CD4-positive, alpha-beta T cell (primary cell): ENCODE results near the gene GPS2. TPM values are rescaled to one million over a fixed set of nuclear protein-coding genes. Genes with fewer than 3 reads are reported as not detected.

ENCODE experiments used
- ATAC-seq: fragments of 200-7000 bp; cut with Tn5 transposase; one replicate; pipeline ENCODE4 v1.10.0; 2022; ENCODE audit warnings: mild to moderate bottlenecking; ENCODE audit not compliant: poor library complexity
- CTCF ChIA-PET: fragments of 350-600 bp; sonication (Branson Sonifier 250); formaldehyde crosslinking; loops from one replicate; lab custom pipeline; 2021; ENCODE audit warnings: antibody characterized with exemption, inconsistent platforms; lab: Charles Lee
- POLR2A ChIA-PET: fragments of 350-600 bp; sonication (Branson Sonifier 250); formaldehyde crosslinking; loops from one replicate; lab custom pipeline; 2021; ENCODE audit warnings: antibody characterized with exemption, inconsistent platforms; lab: Charles Lee
- DNase-seq, 14 experiments: peaks; one replicate each; pipeline ENCODE4 v3.0.0-alpha.2; 2013 to 2020; ENCODE audit warnings: mixed read lengths in 2 of 14
- H3K27ac ChIP-seq, 2 donors: one replicate each; pipeline versions ENCODE4 v1.5.1 to v1.7.0; 2013; ENCODE audit warnings: low read length in 2 of 2, low read depth in 1 of 2, mild to moderate bottlenecking in 1 of 2
- H3K27me3 ChIP-seq, 2 experiments: 1 replicate in 1 of 2; 2 replicates in 1 of 2; pipeline versions ENCODE4 v1.6.1 to v1.7.0; 2013; ENCODE audit warnings: low read length in 2 of 2, control low read depth in 1 of 2, mild to moderate bottlenecking in 1 of 2, moderate library complexity in 1 of 2; ENCODE audit not compliant: insufficient read depth in 2 of 2, control insufficient read depth in 1 of 2
- H3K36me3 ChIP-seq: one replicate; pipeline ENCODE4 v1.6.1; 2013; ENCODE audit warnings: low read length, control low read depth; ENCODE audit not compliant: insufficient read depth
- H3K4me1 ChIP-seq: one replicate; pipeline ENCODE4 v1.6.1; 2013; ENCODE audit warnings: low read length, control low read depth; ENCODE audit not compliant: insufficient read depth
- H3K4me3 ChIP-seq: one replicate; pipeline ENCODE4 v1.5.1; 2013; ENCODE audit warnings: mild to moderate bottlenecking, low read length, moderate library complexity
- H3K9me3 ChIP-seq, 2 experiments: 1 replicate in 1 of 2; 2 replicates in 1 of 2; pipeline versions ENCODE4 v1.6.1 to v1.7.0; 2013; ENCODE audit warnings: low read length in 2 of 2, mild to moderate bottlenecking in 2 of 2, control low read depth in 1 of 2, moderate library complexity in 1 of 2; ENCODE audit not compliant: control insufficient read depth in 1 of 2, insufficient read depth in 1 of 2
- H3K27ac Mint-ChIP-seq: one replicate; pipeline ENCODE4 v1.8.0; 2020; ENCODE audit warnings: mixed read lengths
- H3K27me3 Mint-ChIP-seq: one replicate; pipeline ENCODE4 v1.8.0; 2021; ENCODE audit warnings: mixed read lengths
- H3K36me3 Mint-ChIP-seq: one replicate; pipeline ENCODE4 v1.8.0; 2021; ENCODE audit warnings: low read depth, mixed read lengths
- H3K4me1 Mint-ChIP-seq: one replicate; pipeline ENCODE4 v1.8.0; 2021; ENCODE audit warnings: low read depth, mixed read lengths
- H3K4me3 Mint-ChIP-seq: one replicate; pipeline ENCODE4 v1.8.0; 2020; ENCODE audit warnings: mild to moderate bottlenecking, mixed read lengths
- H3K9me3 Mint-ChIP-seq: one replicate; pipeline ENCODE4 v1.8.0; 2020; ENCODE audit warnings: mixed read lengths
- intact Hi-C, 2 experiments: fragments of 100-400 bp; cut with DNase I in 1 of 2; cut with micrococcal nuclease in 1 of 2; formaldehyde crosslinking; loops; one replicate each; pipeline versions ENCODE4 v1.15.1 to v1.9.0; 2023 to 2025; cut with DNase I, micrococcal nuclease
- total RNA-seq, 174 experiments: library from RNA in 2 of 174; stranded (reverse) in 2 of 174; gene quantifications; one replicate each; pipeline ENCODE4 v1.2.3 and lab custom pipeline; 2021 to 2026
- TF ChIP-seq, protein P1 (sequence below): fragments of 200-600 bp; IDR thresholded peaks from one replicate; pipeline ENCODE4 v1.8.0; 2022; ENCODE audit warnings: antibody characterized with exemption, mild to moderate bottlenecking

GPS2 gene
- total RNA-seq, 2 experiments from 2014 or later = 122 to 140 TPM

DNA sequence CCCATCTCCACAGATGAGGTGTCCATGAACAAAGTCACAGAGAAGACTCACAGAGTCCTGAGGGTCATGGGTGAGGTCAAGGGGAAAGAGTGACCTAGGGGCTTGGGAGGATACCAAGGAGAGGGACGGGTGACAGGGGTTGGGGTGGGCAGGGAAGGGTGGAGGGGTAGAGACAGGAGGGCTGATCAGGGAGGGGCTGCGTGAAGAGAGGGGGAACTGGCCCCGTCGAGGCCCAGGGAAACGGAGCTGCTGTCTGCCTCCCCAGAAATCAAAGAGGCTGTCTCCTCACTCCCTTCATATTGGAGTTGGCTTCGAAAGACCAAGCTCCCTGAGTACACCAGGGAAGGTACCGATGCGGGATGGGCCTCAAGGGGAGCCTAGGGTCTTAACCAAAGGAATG lies 40.4 kb upstream of the GPS2 start:
- Histone ChIP-seq H3K27me3 (no peaks in the 10 kb centered on the region), H3K27ac (no peak overlapping the region), H3K36me3 (peaks cover 8% of the 10 kb centered on the region), H3K9me3 (no peaks in the 10 kb centered on the region), H3K4me3 (no peak overlapping the region), H3K4me1 (peaks cover 41% of the 10 kb centered on the region)
- Mint-ChIP-seq H3K9me3 (no peaks in the 10 kb centered on the region), H3K27ac (no peak overlapping the region), H3K4me3 (no peak overlapping the region), H3K4me1 (peaks cover 34% of the 10 kb centered on the region), H3K27me3 (no peaks in the 10 kb centered on the region), H3K36me3 (peaks cover 5% of the 10 kb centered on the region)
- ChIA-PET CTCF (interaction anchor here (0.6 to 5.1 kb wide), 34 partner anchors 8 to 332 kb away, joined by 3 to 55 read pairs (median 4); partner anchors contain the start of genes ACAP1, FGF11, FXR2 and MPDU1), POLR2A (interaction anchor here (0.9 to 2.7 kb wide), 10 partner anchors 19 to 331 kb away, joined by 3 to 15 read pairs (median 5); partner anchors contain the start of genes ACAP1, FGF11 and POLR2A)
- no peak for DNase-seq
- intact Hi-C loops = loop anchor here (5.0 to 10.0 kb wide), 4 partner anchors 49 to 147 kb away; partner anchors contain the start of genes NLGN2 (in 1 of the 2) and TMEM256 (in 1 of the 2)
- TF ChIP-seq, protein P1, sequence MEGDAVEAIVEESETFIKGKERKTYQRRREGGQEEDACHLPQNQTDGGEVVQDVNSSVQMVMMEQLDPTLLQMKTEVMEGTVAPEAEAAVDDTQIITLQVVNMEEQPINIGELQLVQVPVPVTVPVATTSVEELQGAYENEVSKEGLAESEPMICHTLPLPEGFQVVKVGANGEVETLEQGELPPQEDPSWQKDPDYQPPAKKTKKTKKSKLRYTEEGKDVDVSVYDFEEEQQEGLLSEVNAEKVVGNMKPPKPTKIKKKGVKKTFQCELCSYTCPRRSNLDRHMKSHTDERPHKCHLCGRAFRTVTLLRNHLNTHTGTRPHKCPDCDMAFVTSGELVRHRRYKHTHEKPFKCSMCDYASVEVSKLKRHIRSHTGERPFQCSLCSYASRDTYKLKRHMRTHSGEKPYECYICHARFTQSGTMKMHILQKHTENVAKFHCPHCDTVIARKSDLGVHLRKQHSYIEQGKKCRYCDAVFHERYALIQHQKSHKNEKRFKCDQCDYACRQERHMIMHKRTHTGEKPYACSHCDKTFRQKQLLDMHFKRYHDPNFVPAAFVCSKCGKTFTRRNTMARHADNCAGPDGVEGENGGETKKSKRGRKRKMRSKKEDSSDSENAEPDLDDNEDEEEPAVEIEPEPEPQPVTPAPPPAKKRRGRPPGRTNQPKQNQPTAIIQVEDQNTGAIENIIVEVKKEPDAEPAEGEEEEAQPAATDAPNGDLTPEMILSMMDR = no peak
- no peak for ATAC-seq

- POLR2A ChIA-PET = interaction anchor here (1.1 to 2.7 kb wide), 6 partner anchors 19 to 206 kb away, joined by 3 to 13 read pairs (median 8); partner anchors contain the start of genes ACAP1, FGF11 and POLR2A
- ATAC-seq = no peak
- H3K27ac Mint-ChIP-seq = peak within 1 kb of the TSS; percentile 48
These were observed 39.9 kb upstream of the GPS2 start, which contains the start of gene TMEM95 for GRCh38 chr17:7355053-7355452. Gene TMEM95, plus strand, starts transcription at chr17:7355156. Its CDS starts 49 bp downstream, at chr17:7355205.

DNA sequence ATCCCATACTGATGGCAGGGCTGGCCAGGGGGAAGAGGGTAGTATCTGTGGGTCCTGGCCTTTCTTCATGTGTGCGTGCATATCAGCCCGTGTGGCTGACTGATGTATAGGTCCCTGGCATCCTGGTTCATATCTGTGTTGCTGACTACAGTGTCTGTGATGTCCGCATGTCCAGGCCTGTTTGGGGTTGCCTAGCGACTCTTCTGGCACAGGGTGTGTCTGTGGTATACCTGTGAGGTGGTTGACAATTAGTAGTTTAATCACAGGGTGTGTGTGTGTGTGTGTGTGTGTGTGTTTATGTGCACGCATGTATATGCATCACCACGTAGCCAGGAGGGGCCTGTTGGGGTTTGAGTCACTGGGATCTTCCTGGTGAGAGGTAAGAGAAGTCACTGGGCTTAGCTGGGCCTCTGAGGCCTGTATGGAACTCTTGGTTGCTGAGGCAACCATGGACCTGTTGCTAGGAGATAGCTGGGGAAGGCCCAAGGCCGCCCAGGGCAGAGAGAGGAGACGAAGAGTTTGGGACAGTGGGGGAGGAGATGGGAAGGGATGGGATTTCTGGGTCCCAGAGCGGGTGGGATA lies 39.2 kb upstream of the GPS2 start:
- CTCF ChIA-PET = interaction anchor here (5.1 kb wide), 1 partner anchor 82 kb away, joined by 55 read pairs; the partner anchor contains the start of gene TMEM102
- no peak for ATAC-seq
- Mint-ChIP-seq H3K27me3 (no peaks in the 10 kb centered on the region), H3K4me3 (peak overlapping the region; percentile 54), H3K4me1 (peaks cover 40% of the 10 kb centered on the region), H3K9me3 (no peaks in the 10 kb centered on the region), H3K36me3 (peaks cover 12% of the 10 kb centered on the region), H3K27ac (peak overlapping the region; percentile 48)
- no peak overlapping the region for H3K27ac ChIP-seq
- TF ChIP-seq, protein P1 = no peak
- peaks cover 51% of the 10 kb centered on the region for H3K4me1 ChIP-seq
- peak in 3 of 14 experiments; percentile 15 to 62 (median 46) for DNase-seq
- intact Hi-C loops = loop anchor here (5.0 to 10.0 kb wide), 4 partner anchors 50 to 312 kb away; partner anchors contain the start of genes FGF11 (in 1 of the 2), NLGN2 (in 1 of the 2), SLC16A11 (in 1 of the 2) and TMEM102 (in 1 of the 2)
- no peak overlapping the region for H3K4me3 ChIP-seq
- peaks cover 12% of the 10 kb centered on the region for H3K36me3 ChIP-seq
- H3K27me3 ChIP-seq = no peaks in the 10 kb centered on the region
- POLR2A ChIA-PET = interaction anchor here (1.2 to 2.7 kb wide), 5 partner anchors 18 to 230 kb away, joined by 4 to 13 read pairs (median 5); partner anchors contain the start of genes ACAP1 and MPDU1
- no peaks in the 10 kb centered on the region for H3K9me3 ChIP-seq

More at GRCh38 chr17:7355053-7355452, 39.9 kb upstream of the GPS2 start, which contains the start of gene TMEM95:
- CTCF ChIA-PET = interaction anchor here (0.8 to 5.1 kb wide), 8 partner anchors 15 to 161 kb away, joined by 3 to 55 read pairs (median 5); partner anchors contain the start of genes ACAP1, NEURL4, NLGN2 and TMEM102
- TF ChIP-seq, protein P1 = no peak
- Mint-ChIP-seq H3K9me3 (no peaks in the 10 kb centered on the region), H3K27me3 (no peaks in the 10 kb centered on the region), H3K4me1 (peaks cover 34% of the 10 kb centered on the region), H3K36me3 (peaks cover 5% of the 10 kb centered on the region), H3K4me3 (peak within 1 kb of the TSS; percentile 72)
- Histone ChIP-seq H3K36me3 (peaks cover 8% of the 10 kb centered on the region), H3K27me3 (no peaks in the 10 kb centered on the region), H3K4me1 (peaks cover 46% of the 10 kb centered on the region), H3K9me3 (no peaks in the 10 kb centered on the region), H3K27ac (no peak within 1 kb of the TSS), H3K4me3 (no peak within 1 kb of the TSS)
- intact Hi-C loops = loop anchor here (5.0 to 10.0 kb wide), 4 partner anchors 50 to 147 kb away; partner anchors contain the start of genes NLGN2 (in 1 of the 2) and TMEM256 (in 1 of the 2)
- DNase-seq = peak in 1 of 14 experiments; percentile 34
